HG02884 (cell line): ENCODE results near the gene NCK1.
"Not testable (repeated sequence)": the region's sequence is repeated elsewhere in the genome, so short reads cannot be mapped to it uniquely, and the experiment has no call there.

Source experiments
- ATAC-seq: cut with Tn5 transposase; IDR thresholded peaks from one replicate; pipeline ENCODE4 v1.9.1; 2021; ENCODE audit warnings: mild to moderate bottlenecking, moderate library complexity; ENCODE audit not compliant: unreplicated experiment

The NCK1 gene

DNA sequence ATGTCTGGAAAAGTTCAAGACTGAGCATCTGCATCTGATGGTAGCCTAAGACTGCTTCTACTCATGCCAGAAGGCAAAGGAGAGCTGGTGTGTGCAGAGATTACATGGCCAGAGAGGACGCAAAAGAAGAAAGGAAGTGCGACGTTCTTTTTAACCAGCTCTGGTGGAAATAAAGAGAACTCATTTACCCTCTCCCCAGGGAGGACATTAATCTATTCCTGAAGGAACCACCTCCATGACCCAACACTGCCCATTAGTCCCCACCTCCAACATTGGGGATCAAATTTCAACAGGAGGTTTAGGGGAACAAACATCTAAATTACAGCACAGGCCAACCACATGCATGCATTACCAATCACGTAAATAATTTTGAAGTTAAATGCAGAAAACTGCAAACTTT, 1.5 kb upstream of the NCK1 start:
- no peak for ATAC-seq

DNA sequence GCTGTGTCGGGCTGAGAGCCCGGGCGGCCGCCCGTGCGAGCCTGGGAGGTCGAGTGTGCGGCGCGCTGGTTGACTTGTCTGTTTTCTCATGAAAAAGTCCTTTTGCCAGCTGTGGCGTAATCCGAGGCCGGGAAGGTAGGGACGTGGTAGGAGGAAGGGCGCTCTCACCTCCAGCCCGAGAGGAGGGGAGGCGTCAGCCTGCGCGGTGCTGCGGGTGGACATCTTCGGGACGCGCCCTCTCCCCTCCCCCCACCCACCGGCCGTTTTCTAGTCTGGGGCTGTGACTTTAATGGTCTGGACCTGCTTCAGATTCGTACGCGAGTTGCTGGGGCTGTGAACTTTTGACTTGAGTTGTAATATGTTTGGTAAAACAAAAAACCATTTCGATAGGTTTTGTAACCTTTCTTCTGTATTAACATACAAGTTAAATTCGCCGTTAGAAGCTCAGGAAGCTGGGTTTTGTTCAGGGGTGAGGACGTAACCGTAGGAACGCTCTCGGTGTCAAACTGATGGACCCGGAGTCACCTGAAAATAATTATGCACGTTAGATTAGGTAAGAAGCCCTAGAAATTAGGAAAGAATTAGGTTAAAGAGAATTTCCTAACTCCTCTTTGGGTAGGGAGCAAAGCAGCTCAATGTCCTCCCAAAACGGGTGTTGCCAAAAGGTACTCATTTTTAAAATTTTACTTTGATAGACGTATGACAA, 762 bp downstream of the NCK1 start:
- ATAC-seq: peak; percentile 10

DNA sequence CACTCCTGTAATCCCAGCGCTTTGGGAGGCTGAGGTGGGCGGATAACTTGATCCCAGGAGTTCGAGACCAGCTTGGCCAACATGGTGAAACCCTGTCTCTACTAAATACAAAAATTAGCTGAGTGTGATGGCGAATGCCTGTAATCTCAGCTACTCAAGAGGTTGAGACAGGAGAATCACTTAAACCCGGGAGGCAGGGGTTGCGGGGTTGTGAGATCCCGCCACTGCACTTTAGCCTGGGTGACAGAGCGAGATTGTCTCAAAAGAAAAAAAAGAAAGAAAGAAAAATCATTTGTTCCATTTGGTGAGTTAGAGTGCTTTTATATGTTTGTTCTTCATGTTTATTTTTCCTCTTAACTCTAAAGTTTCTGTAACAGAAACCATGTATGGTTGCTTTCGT, 7.3 kb downstream of the NCK1 start:
- ATAC-seq: no peak

DNA sequence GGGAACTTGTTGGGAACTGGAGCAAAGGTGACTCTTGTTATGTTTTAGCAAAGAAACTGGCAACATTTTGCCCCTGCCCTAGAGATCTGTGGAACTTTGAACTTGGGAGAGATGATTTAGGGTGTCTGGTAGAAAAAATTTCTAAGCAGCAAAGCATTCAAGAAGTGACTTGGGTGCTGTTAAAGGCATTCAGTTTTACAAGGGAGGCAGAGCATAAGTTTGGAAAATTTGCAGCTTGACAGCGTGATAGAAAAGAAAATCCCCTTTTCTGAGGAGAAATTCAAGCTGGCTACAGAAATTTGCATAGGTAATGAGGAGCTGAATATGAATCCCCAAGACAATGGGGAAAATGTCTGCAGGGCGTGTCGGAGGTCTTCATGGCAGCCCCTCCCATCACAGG, 10.2 kb downstream of the NCK1 start:
- ATAC-seq: not testable (repeated sequence)

DNA sequence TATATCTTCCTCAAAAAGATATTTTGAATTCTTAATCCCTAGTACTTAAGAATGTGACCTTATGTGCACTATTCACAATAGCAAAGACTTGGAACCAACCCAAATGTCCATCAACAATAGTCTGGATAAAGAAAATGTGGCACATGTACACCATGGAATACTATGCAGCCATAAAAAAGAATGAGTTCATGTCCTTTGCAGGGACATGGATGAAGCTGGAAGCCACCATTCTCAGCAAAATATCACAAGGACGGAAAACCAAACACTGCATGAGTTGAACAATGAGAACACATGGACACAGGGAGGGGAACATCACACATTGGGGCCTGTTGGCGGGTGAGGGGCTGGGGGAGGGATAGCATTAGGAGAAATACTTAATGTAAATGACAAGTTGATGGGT, 17.5 kb downstream of the NCK1 start:
- not testable (repeated sequence) for ATAC-seq

DNA sequence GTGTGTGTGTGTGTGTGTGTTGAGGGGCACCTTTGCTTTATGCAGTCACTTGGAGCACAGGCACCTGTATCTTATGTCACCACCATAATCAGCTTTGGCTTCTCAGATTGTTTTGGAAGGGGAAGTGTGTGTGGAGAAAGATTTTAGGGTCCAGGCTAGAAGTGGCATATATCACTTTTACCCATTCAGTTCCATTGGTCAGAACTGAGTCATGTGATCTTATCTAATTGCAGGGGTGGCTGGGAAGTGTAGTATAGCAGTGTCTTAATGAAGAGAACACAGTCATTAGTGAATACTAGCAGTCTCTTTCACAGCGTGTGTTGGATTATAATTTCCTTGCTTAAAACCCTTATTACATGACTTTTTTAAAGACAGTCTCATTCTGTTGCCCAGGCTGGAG, 20.6 kb downstream of the NCK1 start:
- ATAC-seq: no peak

DNA sequence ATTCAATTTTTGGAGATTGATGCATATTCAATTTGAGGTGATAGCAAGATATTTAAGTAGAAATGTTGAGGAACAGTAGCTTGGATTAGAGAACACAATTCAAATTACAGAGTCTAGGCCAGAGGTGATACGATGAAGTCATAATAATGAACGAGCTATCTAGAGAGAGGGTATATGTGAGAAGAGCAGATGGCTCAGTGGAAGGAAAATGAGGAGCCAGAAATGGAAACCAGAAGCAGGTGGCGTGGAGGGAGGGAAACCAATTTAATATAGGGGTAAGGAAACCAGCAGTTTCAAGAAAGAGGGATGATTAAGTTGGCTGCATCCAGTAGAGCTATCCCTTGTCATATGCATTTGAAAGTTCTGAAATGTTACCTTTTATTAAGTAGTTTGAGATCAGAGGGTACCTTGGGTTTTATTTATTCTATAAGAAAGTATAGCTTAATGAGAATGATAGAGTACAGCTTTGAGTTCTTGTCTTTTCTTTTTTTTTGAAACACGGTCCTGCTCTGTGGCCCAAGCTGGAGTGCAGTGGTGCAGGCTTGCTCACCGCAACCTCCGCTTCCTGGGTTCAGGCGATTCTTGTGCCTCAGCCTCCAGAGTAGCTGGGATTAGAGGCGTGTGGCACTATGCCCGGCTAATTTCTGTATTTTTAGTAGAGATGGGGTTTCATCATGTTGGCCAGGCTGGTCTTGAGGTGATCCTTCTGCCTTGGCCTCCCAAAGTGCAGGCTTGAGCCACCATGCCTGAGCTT, 22.1 kb downstream of the NCK1 start:
- ATAC-seq: no peak

DNA sequence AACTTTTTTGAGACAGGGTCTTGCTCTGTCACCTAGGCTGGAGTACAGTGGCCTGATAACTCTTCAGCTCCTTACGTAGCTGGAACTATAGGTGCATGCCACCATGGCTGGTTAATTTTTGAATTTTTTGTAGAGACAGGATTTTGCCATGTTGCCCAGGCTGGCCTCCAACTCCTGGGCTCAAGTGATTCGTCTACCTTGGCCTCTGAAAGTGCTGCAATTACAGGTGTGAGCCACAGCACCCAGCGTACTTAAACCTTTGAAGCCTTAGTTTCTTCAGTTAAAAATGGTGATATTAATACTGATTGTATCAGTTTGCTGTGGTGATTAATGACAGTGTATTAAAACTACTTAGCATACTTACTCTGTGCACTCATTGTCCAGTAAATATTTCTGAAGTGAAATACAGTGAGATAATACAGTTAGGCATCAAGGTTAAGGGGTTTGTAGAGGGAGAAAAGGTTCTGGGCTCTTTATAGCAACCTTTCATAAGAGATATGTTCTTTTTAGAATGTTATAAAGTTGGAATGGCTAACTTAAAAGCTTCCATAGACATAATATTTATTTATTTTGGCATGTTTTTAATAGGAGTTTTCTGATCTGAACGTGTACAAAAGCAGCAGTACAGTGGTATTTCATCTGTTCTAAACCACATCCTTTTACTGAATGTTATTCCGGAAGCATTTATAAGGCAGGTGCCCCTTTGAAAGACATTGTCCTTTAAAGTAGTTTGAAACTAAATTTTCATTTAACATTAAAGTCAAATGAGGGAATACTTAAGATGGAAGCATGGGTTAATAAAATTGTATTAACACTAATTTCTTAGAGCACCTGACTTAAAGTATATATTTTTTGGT, 23.6 kb downstream of the NCK1 start:
- ATAC-seq: no peak

DNA sequence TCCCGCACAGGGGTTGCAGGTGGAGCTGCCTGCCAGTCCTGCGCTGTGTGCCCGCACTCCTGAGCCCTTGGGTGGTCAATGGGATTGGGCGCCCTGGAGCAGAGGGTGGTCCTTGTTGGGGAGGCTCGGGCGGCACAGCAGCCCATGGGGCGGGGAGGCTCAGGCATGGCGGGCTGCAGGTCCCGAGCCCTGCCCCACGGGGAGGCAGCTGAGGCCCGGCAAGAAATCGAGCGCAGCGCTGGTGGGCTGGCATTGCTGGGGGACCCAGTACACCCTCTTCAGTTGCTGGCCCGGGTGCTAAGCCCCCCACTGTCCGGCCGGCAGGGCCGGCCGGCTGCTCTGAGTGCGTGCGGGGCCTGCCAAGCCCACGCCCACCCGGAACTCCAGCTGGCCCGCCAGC, 27.9 kb downstream of the NCK1 start:
- ATAC-seq: no peak

DNA sequence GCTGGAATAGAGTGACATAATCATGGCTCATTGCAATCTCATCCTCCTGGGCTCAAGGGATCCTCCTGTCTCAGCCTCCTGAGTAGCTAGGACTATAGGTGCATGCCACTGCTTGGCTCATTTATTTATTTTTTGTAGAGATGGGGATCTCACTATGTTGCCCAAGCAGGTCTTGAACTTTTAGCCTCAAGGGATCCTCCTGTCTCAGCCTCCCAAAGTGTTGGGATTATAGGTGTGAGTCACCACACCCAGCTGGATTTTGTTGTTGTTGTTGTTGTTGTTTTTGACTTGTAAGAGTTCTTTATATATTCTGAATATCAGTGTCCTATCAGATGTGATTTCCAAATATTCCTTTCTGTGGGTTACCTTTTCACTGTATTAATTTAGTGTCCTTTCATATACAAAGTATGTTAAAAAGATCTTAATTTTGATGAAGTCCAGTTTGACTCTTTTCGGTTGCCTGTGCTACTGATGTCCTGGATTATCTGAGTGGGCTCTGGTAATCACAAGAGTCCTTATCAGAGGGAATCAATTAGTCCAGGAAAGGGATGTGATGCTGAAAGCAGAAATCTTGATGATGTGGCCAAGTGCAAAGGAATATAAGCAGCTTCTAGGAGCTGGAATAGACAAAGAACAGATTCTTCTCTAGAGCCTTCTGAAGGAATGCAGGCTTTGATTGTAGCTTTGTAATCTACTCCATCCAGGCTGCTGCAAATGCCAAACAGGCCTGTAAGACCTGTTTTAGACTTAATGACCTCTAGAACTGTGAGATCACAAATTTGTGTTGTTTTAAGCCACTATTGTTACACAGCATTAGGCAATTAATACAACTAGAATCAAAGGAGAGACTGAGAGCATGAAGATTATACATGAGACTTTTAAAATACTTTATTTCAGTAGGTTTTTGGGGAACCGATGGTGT, 30.2 kb downstream of the NCK1 start:
- no peak for ATAC-seq

DNA sequence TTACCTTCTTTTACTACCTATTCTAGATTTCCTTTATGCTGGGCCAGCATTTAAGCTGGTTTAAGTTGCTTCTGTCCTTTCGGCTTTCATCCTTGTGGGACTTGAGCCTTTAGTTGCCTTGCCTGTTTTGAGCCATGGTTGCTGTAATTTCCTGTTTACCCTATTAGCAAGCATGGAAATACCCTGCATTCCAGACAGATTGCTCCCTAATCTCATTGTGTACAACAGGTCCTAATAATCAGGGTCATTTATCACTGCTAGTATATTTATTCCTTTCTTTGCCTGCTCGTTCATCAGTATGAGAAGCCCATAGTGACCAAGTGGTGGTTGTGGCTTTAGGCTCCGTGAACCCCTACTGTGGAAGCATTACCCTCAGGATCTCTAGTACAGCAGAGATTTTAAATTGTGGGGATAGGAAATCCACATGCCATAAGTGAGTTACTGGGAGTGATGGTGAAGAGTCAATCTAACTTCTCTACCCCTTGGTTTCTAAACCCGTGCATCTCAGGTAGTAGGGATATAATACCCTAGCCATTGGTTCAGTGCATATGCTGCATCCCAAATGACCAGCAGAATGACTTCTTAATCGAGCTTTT, 31.9 kb downstream of the NCK1 start:
- no peak for ATAC-seq

DNA sequence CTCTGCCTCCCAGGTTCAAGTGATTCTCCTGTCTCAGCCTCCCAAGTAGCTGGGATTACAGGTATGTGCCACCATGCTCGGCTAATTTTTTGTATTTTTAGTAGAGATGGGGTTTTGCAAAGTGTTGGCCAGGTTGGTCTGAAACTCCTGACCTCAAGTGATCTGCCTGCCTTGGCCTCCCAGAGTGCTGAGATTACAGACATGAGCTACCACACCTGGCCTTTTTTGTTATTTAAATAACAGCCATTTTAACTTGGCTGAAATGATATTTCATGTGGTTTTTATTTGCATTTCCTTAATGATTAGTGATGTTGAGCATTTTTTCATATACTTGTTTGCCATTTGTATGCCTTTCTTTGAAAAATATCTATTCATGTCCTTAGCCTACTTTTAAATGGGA, 35.2 kb downstream of the NCK1 start:
- not testable (repeated sequence) for ATAC-seq

DNA sequence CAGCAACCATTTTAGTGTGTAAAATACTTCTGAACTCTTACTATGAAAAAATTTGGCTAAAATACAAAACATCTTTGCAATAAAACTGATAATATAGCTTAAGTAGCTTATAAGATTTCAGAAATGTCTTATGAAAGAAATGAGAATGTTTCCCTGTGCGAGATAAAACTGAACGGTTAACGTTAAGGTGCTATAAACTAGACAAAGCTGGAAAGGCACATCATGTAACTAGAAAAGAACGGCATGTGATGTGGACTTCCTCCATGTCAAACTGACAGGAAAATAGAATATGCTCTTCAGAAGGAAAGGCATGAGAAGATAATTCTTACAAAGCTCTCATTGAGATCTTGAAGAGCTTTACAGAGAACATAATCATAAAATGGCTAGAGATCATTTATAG, 36.5 kb downstream of the NCK1 start:
- no peak for ATAC-seq

DNA sequence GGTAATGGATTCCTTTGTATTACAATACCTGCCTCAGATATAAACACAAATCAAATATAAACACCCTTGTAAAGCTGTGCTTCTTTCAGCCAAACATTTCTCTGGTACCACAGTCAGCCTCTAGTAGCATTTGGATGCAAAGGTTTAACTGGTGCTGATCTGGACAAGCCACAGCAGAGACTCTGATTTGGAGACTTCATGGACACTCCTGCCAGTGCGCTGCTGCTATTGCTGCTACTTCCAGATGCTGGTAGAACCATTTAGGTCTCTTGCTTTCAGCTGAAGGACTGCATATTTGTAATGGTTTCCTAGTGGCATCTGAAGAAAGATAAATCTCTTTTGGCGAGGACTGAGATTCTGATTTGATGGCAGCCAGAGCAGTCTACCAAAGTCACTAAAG, 36.9 kb downstream of the NCK1 start:
- ATAC-seq: no peak

DNA sequence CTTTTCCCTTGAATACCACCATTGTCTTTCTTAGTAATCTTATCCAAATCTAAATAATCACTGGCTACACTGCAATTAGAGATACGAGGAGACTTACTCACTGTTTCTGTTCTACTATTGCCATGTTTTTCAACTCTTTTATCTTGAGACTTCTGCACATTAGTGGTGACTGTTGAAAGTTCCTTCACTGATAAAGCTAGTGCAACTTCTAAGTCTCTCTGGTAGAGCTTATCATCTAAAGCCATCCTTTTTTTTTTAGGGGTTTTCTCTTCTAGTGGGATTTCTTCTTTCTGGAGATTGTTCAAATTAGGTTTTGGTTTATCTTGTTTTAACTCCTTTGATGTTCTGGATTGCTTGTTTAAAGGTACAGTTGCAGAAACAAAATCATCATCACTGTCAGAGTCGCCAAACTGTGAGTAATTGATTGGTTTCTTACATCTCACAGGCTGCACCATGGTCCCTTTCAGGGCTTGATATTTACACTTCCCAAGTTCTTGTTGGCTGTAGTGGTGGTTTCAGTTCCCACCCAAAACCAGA, 37.7 kb downstream of the NCK1 start:
- ATAC-seq: no peak

DNA sequence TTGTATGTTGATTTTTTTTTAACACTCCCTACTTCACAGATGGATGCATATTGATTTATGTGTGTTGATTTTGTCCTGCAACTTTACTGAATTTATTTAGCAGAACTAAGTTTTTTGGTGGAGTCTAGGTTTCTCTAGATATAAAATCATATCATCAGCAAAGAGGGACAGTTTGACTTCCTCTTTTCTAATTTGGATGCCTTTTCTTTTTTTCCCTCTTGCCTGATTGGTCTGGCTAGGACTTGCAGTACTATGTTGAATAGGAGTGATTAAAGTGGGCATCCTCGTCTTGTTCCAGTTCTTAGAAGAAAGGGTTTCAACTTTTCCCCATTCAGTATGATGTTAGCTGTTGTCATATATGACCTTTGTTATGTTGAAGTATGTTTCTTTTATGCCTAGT, 38.7 kb downstream of the NCK1 start:
- not testable (repeated sequence) for ATAC-seq

DNA sequence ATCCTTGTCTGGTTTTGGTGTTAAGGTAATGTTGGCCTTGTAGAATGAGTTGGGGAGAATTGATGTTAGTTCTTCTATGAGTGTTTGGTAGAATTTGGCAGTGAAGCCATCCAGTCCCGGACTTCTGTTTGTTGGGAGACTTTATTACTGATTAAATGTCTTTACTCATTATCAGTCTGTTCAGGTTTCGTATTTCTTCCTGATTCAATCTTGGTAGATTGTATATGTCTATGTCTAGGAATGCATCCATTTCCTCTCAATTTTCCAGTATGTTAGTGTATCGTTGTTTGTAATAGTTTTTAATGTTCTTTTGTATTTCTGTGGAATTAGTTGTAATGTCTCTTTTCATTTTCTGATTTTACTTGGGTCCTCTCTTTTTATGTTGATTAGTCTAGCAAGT, 39.4 kb downstream of the NCK1 start:
- ATAC-seq: no peak

DNA sequence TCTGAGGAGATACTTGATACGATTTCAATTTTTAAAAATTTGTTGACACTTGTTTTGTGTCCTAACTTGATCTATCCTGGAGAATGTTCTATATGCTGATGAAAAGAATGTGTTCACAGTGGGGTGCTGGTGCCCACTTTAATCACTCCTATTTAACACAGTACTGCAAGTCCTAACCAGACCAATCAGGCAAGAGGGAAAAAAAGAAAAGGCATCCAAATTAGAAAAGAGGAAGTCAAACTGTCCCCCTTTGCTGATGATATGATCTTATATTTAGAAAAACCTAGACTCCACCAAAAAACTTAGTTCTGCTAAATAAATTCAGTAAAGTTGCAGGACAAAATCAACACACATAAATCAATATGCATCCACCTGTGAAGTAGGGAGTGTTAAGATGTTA, 40.5 kb downstream of the NCK1 start:
- not testable (repeated sequence) for ATAC-seq

DNA sequence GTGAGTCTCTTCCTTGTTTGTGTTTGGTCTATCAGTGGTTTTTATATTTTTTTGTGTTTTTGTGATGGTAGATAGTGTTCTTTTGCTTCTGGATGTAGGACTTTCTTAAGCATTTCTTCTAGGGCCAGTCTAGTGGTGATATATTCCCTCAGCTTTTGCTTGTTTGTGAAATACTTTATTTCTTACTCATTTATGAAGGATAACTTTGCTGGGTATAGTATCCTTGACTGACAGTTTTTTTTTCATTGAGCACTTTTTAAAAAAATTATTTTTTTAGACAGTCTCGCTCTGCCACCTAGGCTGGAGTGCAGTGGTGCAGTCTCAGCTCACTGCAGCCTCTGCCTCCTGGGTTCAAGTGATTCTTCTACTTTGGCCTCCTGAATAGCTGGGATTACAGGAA, 41.9 kb downstream of the NCK1 start:
- no peak for ATAC-seq

DNA sequence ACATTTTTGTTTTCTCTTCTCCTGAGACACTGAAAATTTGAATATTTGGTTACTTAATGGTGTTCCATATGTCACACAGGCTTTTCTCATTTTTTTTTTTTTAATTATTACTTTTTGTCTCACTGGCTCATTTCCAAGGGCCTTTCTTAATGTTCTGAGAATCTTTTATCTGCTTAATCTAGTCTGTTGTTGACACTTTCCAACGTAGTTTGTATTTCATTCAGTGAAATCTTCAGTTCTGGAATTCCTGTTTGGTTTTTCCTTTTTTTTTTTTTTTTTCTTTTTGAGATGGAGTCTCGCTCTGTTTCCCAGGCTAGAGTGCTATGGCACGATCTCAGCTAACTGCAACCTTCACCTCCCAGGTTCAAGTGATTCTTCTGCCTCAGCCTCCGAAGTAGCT, 42.7 kb downstream of the NCK1 start:
- no peak for ATAC-seq
